Measurements from ENCODE around the gene SOD3. TPM values are rescaled to one million over a fixed set of nuclear protein-coding genes. Genes with fewer than 3 reads are reported as not detected.

SOD3 gene
- total RNA-seq, 1 experiment from 2014 or later = 10.7 TPM

DNA sequence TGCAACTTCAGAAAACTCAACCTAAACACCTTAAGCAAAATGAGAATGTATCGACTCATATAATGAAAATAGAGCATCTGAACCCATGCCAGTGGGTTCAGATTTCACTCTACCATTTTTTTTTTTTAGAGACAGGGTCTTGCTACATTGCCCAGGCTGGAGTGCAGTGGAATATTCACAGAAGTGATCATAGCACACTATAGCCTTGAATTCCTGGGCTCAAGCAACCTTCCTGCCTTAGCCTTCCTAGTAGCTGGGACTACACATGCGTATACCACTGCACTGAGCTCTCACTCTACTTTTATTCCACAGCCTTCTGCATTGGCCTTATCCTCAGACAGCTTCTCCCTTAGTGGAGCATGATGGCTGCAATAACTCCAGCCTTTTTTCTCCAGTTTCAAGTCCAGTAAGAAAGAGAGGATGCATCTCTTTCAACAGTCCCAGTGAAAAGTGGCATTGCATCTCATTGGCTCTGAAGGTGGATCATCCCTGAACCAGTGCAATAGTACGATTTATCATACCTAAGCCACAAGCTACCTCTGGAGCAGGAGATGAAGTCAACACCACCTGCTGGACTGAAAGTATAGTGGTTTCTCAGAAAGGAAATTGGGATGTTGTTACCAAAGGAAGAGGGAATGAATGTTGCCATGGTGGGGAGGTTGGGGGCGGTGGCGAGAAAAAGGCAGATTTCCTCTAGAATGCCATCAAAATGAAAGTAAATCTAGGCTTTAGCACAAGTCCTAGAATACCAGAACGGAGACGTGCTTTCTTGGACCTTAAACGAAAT lies 2.0 kb upstream of the SOD3 start:
- DNase-seq (peak; percentile 66), ATAC-seq (no peak)
- no peaks in the 10 kb centered on the region for H3K79me2 ChIP-seq (ENCODE audit: low read length)
- H3K36me3 ChIP-seq (ENCODE audit: low read depth, low read length) = no peaks in the 10 kb centered on the region
- H3K27me3 ChIP-seq (ENCODE audit: low read length) = no peaks in the 10 kb centered on the region
- ChIA-PET POLR2A (ENCODE audit: unreplicated experiment) (interaction anchor here (0.5 to 0.6 kb wide), 2 partner anchors 60 to 367 kb away, joined by 3 to 8 read pairs; partner anchors contain the start of gene SEPSECS), CTCF (no interaction called here)
- H4K20me1 ChIP-seq (ENCODE audit: low read length) = no peaks in the 10 kb centered on the region
- TF ChIP-seq, protein P1, sequence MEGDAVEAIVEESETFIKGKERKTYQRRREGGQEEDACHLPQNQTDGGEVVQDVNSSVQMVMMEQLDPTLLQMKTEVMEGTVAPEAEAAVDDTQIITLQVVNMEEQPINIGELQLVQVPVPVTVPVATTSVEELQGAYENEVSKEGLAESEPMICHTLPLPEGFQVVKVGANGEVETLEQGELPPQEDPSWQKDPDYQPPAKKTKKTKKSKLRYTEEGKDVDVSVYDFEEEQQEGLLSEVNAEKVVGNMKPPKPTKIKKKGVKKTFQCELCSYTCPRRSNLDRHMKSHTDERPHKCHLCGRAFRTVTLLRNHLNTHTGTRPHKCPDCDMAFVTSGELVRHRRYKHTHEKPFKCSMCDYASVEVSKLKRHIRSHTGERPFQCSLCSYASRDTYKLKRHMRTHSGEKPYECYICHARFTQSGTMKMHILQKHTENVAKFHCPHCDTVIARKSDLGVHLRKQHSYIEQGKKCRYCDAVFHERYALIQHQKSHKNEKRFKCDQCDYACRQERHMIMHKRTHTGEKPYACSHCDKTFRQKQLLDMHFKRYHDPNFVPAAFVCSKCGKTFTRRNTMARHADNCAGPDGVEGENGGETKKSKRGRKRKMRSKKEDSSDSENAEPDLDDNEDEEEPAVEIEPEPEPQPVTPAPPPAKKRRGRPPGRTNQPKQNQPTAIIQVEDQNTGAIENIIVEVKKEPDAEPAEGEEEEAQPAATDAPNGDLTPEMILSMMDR (conservative IDR thresholded peaks at IDR 0.05; ENCODE audit: low read depth, low read length) = peak; percentile 64
- no peak for TF ChIP-seq EZH2 (IDR thresholded peaks at IDR 0.05; ENCODE audit: low read length, unreplicated experiment)
- no peaks in the 10 kb centered on the region for H3K9me3 ChIP-seq (ENCODE audit: low read length)
- no peak overlapping the region for H3K4me2 ChIP-seq (ENCODE audit: low read length)
- H3K9ac ChIP-seq (ENCODE audit: low read length) = no peak overlapping the region
- no peak overlapping the region for H3K27ac ChIP-seq (ENCODE audit: low read length)
- BruUV-seq (replicated peaks) = no TSS peak
- H3K9me2 ChIP-seq (replicated peaks; ENCODE audit: low read length) = no peaks in the 10 kb centered on the region
- intact Hi-C loops (cut with micrococcal nuclease) = loop anchor here (2.0 kb wide), 3 partner anchors 41 to 321 kb away; no protein-coding TSS in a partner anchor
- peaks cover 24% of the 10 kb centered on the region for H3K4me1 ChIP-seq (ENCODE audit: insufficient read depth, low read length)
- no peak overlapping the region for H3K4me3 ChIP-seq (ENCODE audit: low read length)
- H3F3A ChIP-seq (ENCODE audit: low read length, unreplicated experiment) = no peaks in the 10 kb centered on the region
- H2AFZ ChIP-seq (ENCODE audit: low read length) = no peak overlapping the region

DNA sequence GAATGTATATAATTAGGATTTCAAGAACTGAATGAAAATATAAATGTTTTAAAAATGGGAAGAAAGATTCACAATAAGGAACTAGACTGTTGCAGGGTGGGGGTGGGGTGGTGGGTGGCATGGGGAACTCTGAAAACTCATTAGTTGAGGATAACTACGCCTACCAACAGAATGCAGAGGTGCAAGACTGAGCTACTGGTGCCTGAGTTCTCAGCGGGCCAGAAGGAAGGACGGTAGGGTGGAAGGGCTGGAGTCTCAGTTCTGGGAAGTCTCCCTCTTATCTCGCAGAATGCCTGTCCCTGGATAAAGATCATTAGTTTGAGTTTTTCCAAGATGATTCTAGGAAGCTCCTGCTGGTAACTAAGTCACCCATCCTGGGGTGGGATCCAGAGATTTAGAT lies 1.3 kb upstream of the SOD3 start:
- Histone ChIP-seq H3K9ac (ENCODE audit: low read length) (no peak overlapping the region), H3K4me1 (ENCODE audit: insufficient read depth, low read length) (peaks cover 24% of the 10 kb centered on the region), H3K9me2 (replicated peaks; ENCODE audit: low read length) (no peaks in the 10 kb centered on the region), H3K79me2 (ENCODE audit: low read length) (no peaks in the 10 kb centered on the region), H3K27ac (ENCODE audit: low read length) (no peak overlapping the region), H3F3A (ENCODE audit: low read length, unreplicated experiment) (no peaks in the 10 kb centered on the region), H3K4me2 (ENCODE audit: low read length) (peak overlapping the region; percentile 84; the same call in 1 of the 2 replicates), H3K9me3 (ENCODE audit: low read length) (no peaks in the 10 kb centered on the region), H3K4me3 (ENCODE audit: low read length) (no peak overlapping the region), H3K27me3 (ENCODE audit: low read length) (no peaks in the 10 kb centered on the region), H4K20me1 (ENCODE audit: low read length) (no peaks in the 10 kb centered on the region), H3K36me3 (ENCODE audit: low read depth, low read length) (no peaks in the 10 kb centered on the region), H2AFZ (ENCODE audit: low read length) (0 out of 2 replicates have a peak overlapping the region, but pooled peaks have one; percentile 71)
- intact Hi-C loops (cut with micrococcal nuclease) = loop anchor here (2.0 kb wide), 3 partner anchors 41 to 321 kb away; no protein-coding TSS in a partner anchor
- DNase-seq = no peak
- CTCF ChIA-PET = no interaction called here
- no peak for ATAC-seq
- BruUV-seq (replicated peaks) = no TSS peak
- TF ChIP-seq, protein P1 (conservative IDR thresholded peaks at IDR 0.05; ENCODE audit: low read depth, low read length) = no peak
- TF ChIP-seq EZH2 (IDR thresholded peaks at IDR 0.05; ENCODE audit: low read length, unreplicated experiment) (no peak), EZH2phosphoT487 (IDR thresholded peaks at IDR 0.05; ENCODE audit: borderline replicate concordance, low read length) (no peak)
- POLR2A ChIA-PET (ENCODE audit: unreplicated experiment) = no interaction called here

DNA sequence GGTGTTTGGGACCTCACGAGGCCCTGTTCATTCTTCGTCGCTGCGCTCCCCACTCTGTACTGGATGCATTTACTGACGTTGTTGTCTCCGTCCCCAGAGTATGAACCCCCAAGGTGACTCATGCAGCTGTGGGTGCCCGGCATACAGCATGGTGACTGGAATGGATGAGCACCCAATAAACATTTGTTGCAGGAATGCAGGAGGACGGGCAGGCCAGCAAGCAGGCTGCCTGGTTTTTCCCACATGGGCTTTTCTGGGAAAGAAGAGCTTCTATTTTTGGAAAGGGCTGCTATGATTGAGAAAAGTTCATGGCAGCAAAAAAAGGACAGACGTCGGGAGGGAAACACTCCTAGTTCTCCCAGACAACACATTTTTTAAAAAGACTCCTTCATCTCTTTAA lies 893 bp upstream of the SOD3 start:
- CTCF ChIA-PET = no interaction called here
- Histone ChIP-seq H3K36me3 (ENCODE audit: low read depth, low read length) (no peaks in the 10 kb centered on the region), H3K4me3 (ENCODE audit: low read length) (peak overlapping the region; percentile 63), H3F3A (ENCODE audit: low read length, unreplicated experiment) (no peaks in the 10 kb centered on the region), H3K9me2 (replicated peaks; ENCODE audit: low read length) (no peaks in the 10 kb centered on the region), H3K4me2 (ENCODE audit: low read length) (peak overlapping the region; percentile 84), H4K20me1 (ENCODE audit: low read length) (no peaks in the 10 kb centered on the region), H3K79me2 (ENCODE audit: low read length) (no peaks in the 10 kb centered on the region), H3K27me3 (ENCODE audit: low read length) (no peaks in the 10 kb centered on the region), H3K27ac (ENCODE audit: low read length) (peak overlapping the region; percentile 63), H2AFZ (ENCODE audit: low read length) (peak overlapping the region; percentile 71), H3K9me3 (ENCODE audit: low read length) (no peaks in the 10 kb centered on the region), H3K4me1 (ENCODE audit: insufficient read depth, low read length) (peaks cover 24% of the 10 kb centered on the region), H3K9ac (ENCODE audit: low read length) (peak overlapping the region; percentile 28)
- POLR2A ChIA-PET (ENCODE audit: unreplicated experiment) = no interaction called here
- DNase-seq = peak; percentile 26
- intact Hi-C loops (cut with micrococcal nuclease) = loop anchor here (2.0 kb wide), 3 partner anchors 42 to 322 kb away; no protein-coding TSS in a partner anchor
- ATAC-seq = no peak
- TF ChIP-seq EZH2 (IDR thresholded peaks at IDR 0.05; ENCODE audit: low read length, unreplicated experiment) = no peak
- TF ChIP-seq, protein P1 (conservative IDR thresholded peaks at IDR 0.05; ENCODE audit: low read depth, low read length) = no peak
- no peak for TF ChIP-seq EZH2phosphoT487 (IDR thresholded peaks at IDR 0.05; ENCODE audit: borderline replicate concordance, low read length)
- no TSS peak for BruUV-seq (replicated peaks)

Data from PC-3 (cell line).